ENCODE results near the gene EIF4G3.

EIF4G3 gene

GRCh38 chr1:21021311-21021710 lies 155.4 kb downstream of the EIF4G3 start:
- DNase-seq = no peak
- in situ Hi-C loops (cut with MboI; ENCODE audit: low pct_unique_long_range_greater_than_20kb, low sequenced_read_pairs) = no loop called here

GRCh38 chr1:21020151-21020550 lies 156.5 kb downstream of the EIF4G3 start:
- in situ Hi-C loops (cut with MboI; ENCODE audit: low pct_unique_long_range_greater_than_20kb, low sequenced_read_pairs) = no loop called here

GRCh38 chr1:21018673-21019072 lies 158.0 kb downstream of the EIF4G3 start:
- in situ Hi-C loops (cut with MboI; ENCODE audit: low pct_unique_long_range_greater_than_20kb, low sequenced_read_pairs) = no loop called here

More at GRCh38 chr1:21020151-21020550, 156.5 kb downstream of the EIF4G3 start:
- no peak for DNase-seq

GRCh38 chr1:21013510-21013909 lies 163.2 kb downstream of the EIF4G3 start:
- no peak for DNase-seq
- in situ Hi-C loops (cut with MboI; ENCODE audit: low pct_unique_long_range_greater_than_20kb, low sequenced_read_pairs) = no loop called here

More at GRCh38 chr1:21018673-21019072, 158.0 kb downstream of the EIF4G3 start:
- DNase-seq = no peak

GRCh38 chr1:21012937-21013336 lies 163.8 kb downstream of the EIF4G3 start:
- in situ Hi-C loops (cut with MboI; ENCODE audit: low pct_unique_long_range_greater_than_20kb, low sequenced_read_pairs) = no loop called here
- no peak for DNase-seq

- in situ Hi-C loops (cut with MboI; ENCODE audit: low pct_unique_long_range_greater_than_20kb, low sequenced_read_pairs) = no loop called here
- no peak for DNase-seq
Observed at GRCh38 chr1:21007876-21008275, 168.8 kb downstream of the EIF4G3 start.

- in situ Hi-C loops (cut with MboI; ENCODE audit: low pct_unique_long_range_greater_than_20kb, low sequenced_read_pairs) = no loop called here
- no peak for DNase-seq
Observed at GRCh38 chr1:21005466-21006239, 171.0 kb downstream of the EIF4G3 start.

- no peak for DNase-seq
- in situ Hi-C loops (cut with MboI; ENCODE audit: low pct_unique_long_range_greater_than_20kb, low sequenced_read_pairs) = no loop called here
Observed at GRCh38 chr1:21003281-21004045, 173.2 kb downstream of the EIF4G3 start.

GRCh38 chr1:21001042-21001441 lies 175.7 kb downstream of the EIF4G3 start:
- in situ Hi-C loops (cut with MboI; ENCODE audit: low pct_unique_long_range_greater_than_20kb, low sequenced_read_pairs) = no loop called here
- DNase-seq = no peak

- DNase-seq = no peak
- in situ Hi-C loops (cut with MboI; ENCODE audit: low pct_unique_long_range_greater_than_20kb, low sequenced_read_pairs) = no loop called here
Observed at GRCh38 chr1:21000245-21000594, 176.5 kb downstream of the EIF4G3 start.

GRCh38 chr1:20999525-21000244 lies 177.0 kb downstream of the EIF4G3 start:
- in situ Hi-C loops (cut with MboI; ENCODE audit: low pct_unique_long_range_greater_than_20kb, low sequenced_read_pairs) = no loop called here
- DNase-seq = no peak

GRCh38 chr1:20998826-20999225 lies 177.9 kb downstream of the EIF4G3 start:
- in situ Hi-C loops (cut with MboI; ENCODE audit: low pct_unique_long_range_greater_than_20kb, low sequenced_read_pairs) = no loop called here
- DNase-seq = no peak

- in situ Hi-C loops (cut with MboI; ENCODE audit: low pct_unique_long_range_greater_than_20kb, low sequenced_read_pairs) = no loop called here
- no peak for DNase-seq
Observed at GRCh38 chr1:20997602-20998224, 179.0 kb downstream of the EIF4G3 start.

- in situ Hi-C loops (cut with MboI; ENCODE audit: low pct_unique_long_range_greater_than_20kb, low sequenced_read_pairs) = no loop called here
- no peak for DNase-seq
Observed at GRCh38 chr1:20996554-20996953, 180.1 kb downstream of the EIF4G3 start.

- in situ Hi-C loops (cut with MboI; ENCODE audit: low pct_unique_long_range_greater_than_20kb, low sequenced_read_pairs) = no loop called here
- DNase-seq = no peak
Observed at GRCh38 chr1:20993716-20994575, 182.8 kb downstream of the EIF4G3 start.

- no peak for DNase-seq
- in situ Hi-C loops (cut with MboI; ENCODE audit: low pct_unique_long_range_greater_than_20kb, low sequenced_read_pairs) = no loop called here
Observed at GRCh38 chr1:20992322-20993056, 184.2 kb downstream of the EIF4G3 start.

GRCh38 chr1:20988943-20989342 lies 187.8 kb downstream of the EIF4G3 start:
- in situ Hi-C loops (cut with MboI; ENCODE audit: low pct_unique_long_range_greater_than_20kb, low sequenced_read_pairs) = no loop called here
- no peak for DNase-seq

Data from KBM-7 (cell line).